Measurements from ENCODE around the gene SESN1. TPM values are rescaled to one million over a fixed set of nuclear protein-coding genes. Genes with fewer than 3 reads are reported as not detected.

The SESN1 gene
- total RNA-seq, 1 experiment from 2014 or later, result 14.9 TPM

GRCh38 chr6:109048670-109049415 is 45.8 kb downstream of the SESN1 start:
- no peak for DNase-seq (ENCODE audit: low read depth)
- in situ Hi-C loops (cut with HindIII; ENCODE audit: low pct_unique_long_range_greater_than_20kb, low sequenced_read_pairs), result no loop called here

- in situ Hi-C loops (cut with HindIII; ENCODE audit: low pct_unique_long_range_greater_than_20kb, low sequenced_read_pairs), result no loop called here
- no peak for DNase-seq (ENCODE audit: low read depth)
These were observed 46.5 kb downstream of the SESN1 start for GRCh38 chr6:109048176-109048575.

GRCh38 chr6:109045493-109045892 is 49.2 kb downstream of the SESN1 start:
- DNase-seq (ENCODE audit: low read depth), result no peak
- in situ Hi-C loops (cut with HindIII; ENCODE audit: low pct_unique_long_range_greater_than_20kb, low sequenced_read_pairs), result no loop called here

GRCh38 chr6:109039795-109040194 is 54.9 kb downstream of the SESN1 start:
- DNase-seq (ENCODE audit: low read depth), result no peak
- in situ Hi-C loops (cut with HindIII; ENCODE audit: low pct_unique_long_range_greater_than_20kb, low sequenced_read_pairs), result no loop called here

- DNase-seq (ENCODE audit: low read depth), result no peak
- in situ Hi-C loops (cut with HindIII; ENCODE audit: low pct_unique_long_range_greater_than_20kb, low sequenced_read_pairs), result no loop called here
These were observed 55.7 kb downstream of the SESN1 start for GRCh38 chr6:109038837-109039398.

- in situ Hi-C loops (cut with HindIII; ENCODE audit: low pct_unique_long_range_greater_than_20kb, low sequenced_read_pairs), result no loop called here
- DNase-seq (ENCODE audit: low read depth), result no peak
These were observed 57.9 kb downstream of the SESN1 start for GRCh38 chr6:109036574-109037294.

GRCh38 chr6:109034526-109034925 is 60.1 kb downstream of the SESN1 start:
- in situ Hi-C loops (cut with HindIII; ENCODE audit: low pct_unique_long_range_greater_than_20kb, low sequenced_read_pairs), result no loop called here

GRCh38 chr6:109033655-109034054 is 61.0 kb downstream of the SESN1 start:
- in situ Hi-C loops (cut with HindIII; ENCODE audit: low pct_unique_long_range_greater_than_20kb, low sequenced_read_pairs), result no loop called here
- no peak for DNase-seq (ENCODE audit: low read depth)

More at GRCh38 chr6:109034526-109034925, 60.1 kb downstream of the SESN1 start:
- no peak for DNase-seq (ENCODE audit: low read depth)

- no peak for DNase-seq (ENCODE audit: low read depth)
- in situ Hi-C loops (cut with HindIII; ENCODE audit: low pct_unique_long_range_greater_than_20kb, low sequenced_read_pairs), result no loop called here
These were observed 63.2 kb downstream of the SESN1 start for GRCh38 chr6:109031416-109031815.

GRCh38 chr6:109029313-109029712 is 65.3 kb downstream of the SESN1 start:
- in situ Hi-C loops (cut with HindIII; ENCODE audit: low pct_unique_long_range_greater_than_20kb, low sequenced_read_pairs), result no loop called here
- DNase-seq (ENCODE audit: low read depth), result no peak

GRCh38 chr6:109028439-109028838 is 66.2 kb downstream of the SESN1 start:
- in situ Hi-C loops (cut with HindIII; ENCODE audit: low pct_unique_long_range_greater_than_20kb, low sequenced_read_pairs), result no loop called here
- no peak for DNase-seq (ENCODE audit: low read depth)

GRCh38 chr6:109027964-109028363 is 66.7 kb downstream of the SESN1 start:
- in situ Hi-C loops (cut with HindIII; ENCODE audit: low pct_unique_long_range_greater_than_20kb, low sequenced_read_pairs), result no loop called here
- DNase-seq (ENCODE audit: low read depth), result no peak

- in situ Hi-C loops (cut with HindIII; ENCODE audit: low pct_unique_long_range_greater_than_20kb, low sequenced_read_pairs), result no loop called here
These were observed 69.0 kb downstream of the SESN1 start for GRCh38 chr6:109025639-109026038.

GRCh38 chr6:109024784-109025183 is 69.9 kb downstream of the SESN1 start:
- no peak for DNase-seq (ENCODE audit: low read depth)
- in situ Hi-C loops (cut with HindIII; ENCODE audit: low pct_unique_long_range_greater_than_20kb, low sequenced_read_pairs), result no loop called here

More at GRCh38 chr6:109025639-109026038, 69.0 kb downstream of the SESN1 start:
- no peak for DNase-seq (ENCODE audit: low read depth)

- in situ Hi-C loops (cut with HindIII; ENCODE audit: low pct_unique_long_range_greater_than_20kb, low sequenced_read_pairs), result no loop called here
- no peak for DNase-seq (ENCODE audit: low read depth)
These were observed 70.3 kb downstream of the SESN1 start for GRCh38 chr6:109024368-109024767.

- in situ Hi-C loops (cut with HindIII; ENCODE audit: low pct_unique_long_range_greater_than_20kb, low sequenced_read_pairs), result no loop called here
- DNase-seq (ENCODE audit: low read depth), result no peak
These were observed 71.2 kb downstream of the SESN1 start for GRCh38 chr6:109023356-109023925.

GRCh38 chr6:109021870-109022269 is 72.8 kb downstream of the SESN1 start:
- DNase-seq (ENCODE audit: low read depth), result no peak
- in situ Hi-C loops (cut with HindIII; ENCODE audit: low pct_unique_long_range_greater_than_20kb, low sequenced_read_pairs), result no loop called here

GRCh38 chr6:109019911-109020310 is 74.7 kb downstream of the SESN1 start:
- in situ Hi-C loops (cut with HindIII; ENCODE audit: low pct_unique_long_range_greater_than_20kb, low sequenced_read_pairs), result no loop called here
- no peak for DNase-seq (ENCODE audit: low read depth)

GRCh38 chr6:109015176-109015575 is 79.5 kb downstream of the SESN1 start:
- no peak for DNase-seq (ENCODE audit: low read depth)
- in situ Hi-C loops (cut with HindIII; ENCODE audit: low pct_unique_long_range_greater_than_20kb, low sequenced_read_pairs), result no loop called here

Data from Caki2 (cell line).